Activated CD4-positive, alpha-beta T cell treated with anti-CD3 and anti-CD28 coated beads for 36 hours (primary cell): ENCODE results near the gene WDR35. TPM values are rescaled to one million over a fixed set of nuclear protein-coding genes. Genes with fewer than 3 reads are reported as not detected.
A peak's percentile ranks its signal among the peaks of the same experiment; 100 is the strongest.

Experiments used
- ATAC-seq: fragments of 200-7000 bp; cut with Tn5 transposase; one replicate; pipeline ENCODE4 v1.10.0; 2021; ENCODE audit warnings: mild to moderate bottlenecking, moderate library complexity
- CTCF ChIA-PET: fragments of 350-600 bp; sonication (Branson Sonifier 250); formaldehyde crosslinking; loops from one replicate; lab custom pipeline; 2021; ENCODE audit warnings: antibody characterized with exemption; lab: Charles Lee
- POLR2A ChIA-PET: fragments of 350-600 bp; sonication (Branson Sonifier 250); formaldehyde crosslinking; loops from one replicate; lab custom pipeline; 2021; ENCODE audit warnings: antibody characterized with exemption, inconsistent platforms; lab: Charles Lee
- DNase-seq: peaks from one replicate; pipeline ENCODE4 v3.0.0-alpha.2; 2020
- H3K27ac Mint-ChIP-seq: one replicate; pipeline ENCODE4 v1.8.0; 2021; ENCODE audit warnings: mixed read lengths
- H3K27me3 Mint-ChIP-seq: one replicate; pipeline ENCODE4 v1.8.0; 2021; ENCODE audit warnings: mixed read lengths
- H3K36me3 Mint-ChIP-seq: one replicate; pipeline ENCODE4 v1.8.0; 2021; ENCODE audit warnings: low read depth, mixed read lengths
- H3K4me1 Mint-ChIP-seq: one replicate; pipeline ENCODE4 v1.8.0; 2021; ENCODE audit warnings: mixed read lengths
- H3K4me3 Mint-ChIP-seq: one replicate; pipeline ENCODE4 v1.8.0; 2021; ENCODE audit warnings: mild to moderate bottlenecking, moderate library complexity, mixed read lengths
- H3K9me3 Mint-ChIP-seq: one replicate; pipeline ENCODE4 v1.8.0; 2021; ENCODE audit warnings: low read depth, mixed read lengths
- intact Hi-C, 2 experiments: fragments of 100-400 bp; cut with DNase I in 1 of 2; cut with micrococcal nuclease in 1 of 2; formaldehyde crosslinking; loops; one replicate each; pipeline versions ENCODE4 v1.14.2 to v1.15.1; 2022 to 2024; cut with DNase I, micrococcal nuclease
- total RNA-seq, 2 experiments: library from RNA; stranded (reverse); gene quantifications; one replicate each; pipeline ENCODE4 v1.2.3, GENCODE V29; 2021

The WDR35 gene
- total RNA-seq, 2 experiments from 2014 or later: 6.2 to 7.4 TPM

- Mint-ChIP-seq H3K9me3 (no peaks in the 10 kb centered on the region), H3K36me3 (peaks cover 4% of the 10 kb centered on the region), H3K27ac (no peak overlapping the region), H3K27me3 (no peaks in the 10 kb centered on the region), H3K4me1 (peaks cover 20% of the 10 kb centered on the region), H3K4me3 (no peak overlapping the region)
- CTCF ChIA-PET: interaction anchor here (0.5 kb wide), 1 partner anchor 145 kb away, joined by 3 read pairs; no protein-coding TSS in a partner anchor
- POLR2A ChIA-PET: no interaction called here
- intact Hi-C loops: no loop called here
- no peak for DNase-seq
- no peak for ATAC-seq
Measured at GRCh38 chr2:19871836-19872235, 118.1 kb downstream of the WDR35 start.

- DNase-seq: no peak
- no peak for ATAC-seq
- intact Hi-C loops: no loop called here
- Mint-ChIP-seq H3K27ac (no peak overlapping the region), H3K9me3 (no peaks in the 10 kb centered on the region), H3K4me3 (no peak overlapping the region), H3K4me1 (peaks cover 20% of the 10 kb centered on the region), H3K36me3 (no peaks in the 10 kb centered on the region), H3K27me3 (no peaks in the 10 kb centered on the region)
- ChIA-PET POLR2A (no interaction called here), CTCF (interaction anchor here (0.6 to 1.1 kb wide), 2 partner anchors 9 to 521 kb away, joined by 3 read pairs; no protein-coding TSS in a partner anchor)
Measured at GRCh38 chr2:19870792-19871191, 119.1 kb downstream of the WDR35 start.

GRCh38 chr2:19868701-19869580 is 121.0 kb downstream of the WDR35 start:
- ChIA-PET POLR2A (no interaction called here), CTCF (interaction anchor here (0.6 to 1.4 kb wide), 3 partner anchors 31 to 1348 kb away, joined by 3 to 4 read pairs (median 3); no protein-coding TSS in a partner anchor)
- Mint-ChIP-seq H3K4me3 (peak overlapping the region; percentile 76), H3K4me1 (peaks cover 20% of the 10 kb centered on the region), H3K27me3 (no peaks in the 10 kb centered on the region), H3K27ac (peak overlapping the region; percentile 87), H3K36me3 (no peaks in the 10 kb centered on the region), H3K9me3 (no peaks in the 10 kb centered on the region)
- DNase-seq (peak; percentile 73), ATAC-seq (peak; percentile 88)
- intact Hi-C loops: loop anchor here in 1 of 2 experiments (2.0 to 5.0 kb wide), 2 partner anchors 32 to 1312 kb away; partner anchors contain the start of gene TTC32

- CTCF ChIA-PET: interaction anchor here (0.6 to 1.4 kb wide), 3 partner anchors 32 to 1347 kb away, joined by 3 to 4 read pairs (median 3); no protein-coding TSS in a partner anchor
- Mint-ChIP-seq H3K9me3 (no peaks in the 10 kb centered on the region), H3K27me3 (no peaks in the 10 kb centered on the region), H3K36me3 (no peaks in the 10 kb centered on the region), H3K4me1 (peaks cover 21% of the 10 kb centered on the region), H3K4me3 (peak overlapping the region; percentile 76), H3K27ac (peak overlapping the region; percentile 5)
- POLR2A ChIA-PET: no interaction called here
- intact Hi-C loops: loop anchor here in 1 of 2 experiments (2.0 to 5.0 kb wide), 2 partner anchors 33 to 1311 kb away; partner anchors contain the start of gene TTC32
- DNase-seq (no peak), ATAC-seq (no peak)
Measured at GRCh38 chr2:19868224-19868623, 121.7 kb downstream of the WDR35 start.

- DNase-seq (no peak), ATAC-seq (no peak)
- ChIA-PET POLR2A (no interaction called here), CTCF (no interaction called here)
- no peak overlapping the region for H3K27ac Mint-ChIP-seq
- H3K27me3 Mint-ChIP-seq: peaks cover 2% of the 10 kb centered on the region
- intact Hi-C loops: loop anchor here in 1 of 2 experiments (5.0 kb wide), 1 partner anchor 1309 kb away; no protein-coding TSS in a partner anchor
- H3K4me3 Mint-ChIP-seq: no peak overlapping the region
- H3K36me3 Mint-ChIP-seq: no peaks in the 10 kb centered on the region
- peaks cover 21% of the 10 kb centered on the region for H3K4me1 Mint-ChIP-seq
- H3K9me3 Mint-ChIP-seq: no peaks in the 10 kb centered on the region
Measured at GRCh38 chr2:19866771-19867170, 123.1 kb downstream of the WDR35 start.

GRCh38 chr2:19865151-19865550 is 124.8 kb downstream of the WDR35 start:
- Mint-ChIP-seq H3K27ac (no peak overlapping the region), H3K36me3 (no peaks in the 10 kb centered on the region), H3K4me3 (no peak overlapping the region), H3K9me3 (no peaks in the 10 kb centered on the region), H3K4me1 (peaks cover 21% of the 10 kb centered on the region), H3K27me3 (peaks cover 2% of the 10 kb centered on the region)
- DNase-seq: no peak
- intact Hi-C loops: loop anchor here in 1 of 2 experiments (5.0 kb wide), 1 partner anchor 1308 kb away; no protein-coding TSS in a partner anchor
- POLR2A ChIA-PET: no interaction called here
- CTCF ChIA-PET: interaction anchor here (0.6 to 1.2 kb wide), 4 partner anchors 10 to 1339 kb away, joined by 3 read pairs; no protein-coding TSS in a partner anchor
- no peak for ATAC-seq

- peaks cover 15% of the 10 kb centered on the region for H3K4me1 Mint-ChIP-seq
- CTCF ChIA-PET: interaction anchor here (0.7 to 1.2 kb wide), 3 partner anchors 10 to 1344 kb away, joined by 3 read pairs; no protein-coding TSS in a partner anchor
- intact Hi-C loops: loop anchor here in 1 of 2 experiments (5.0 kb wide), 1 partner anchor 97 kb away; no protein-coding TSS in a partner anchor
- DNase-seq (no peak), ATAC-seq (no peak)
- POLR2A ChIA-PET: no interaction called here
- H3K4me3 Mint-ChIP-seq: no peak overlapping the region
- H3K27ac Mint-ChIP-seq: no peak overlapping the region
- peaks cover 2% of the 10 kb centered on the region for H3K27me3 Mint-ChIP-seq
- H3K9me3 Mint-ChIP-seq: no peaks in the 10 kb centered on the region
- H3K36me3 Mint-ChIP-seq: no peaks in the 10 kb centered on the region
Measured at GRCh38 chr2:19864381-19864780, 125.5 kb downstream of the WDR35 start.

- Mint-ChIP-seq H3K9me3 (no peaks in the 10 kb centered on the region), H3K27ac (no peak overlapping the region), H3K36me3 (no peaks in the 10 kb centered on the region), H3K4me3 (no peak overlapping the region), H3K27me3 (peaks cover 2% of the 10 kb centered on the region), H3K4me1 (peaks cover 8% of the 10 kb centered on the region)
- ChIA-PET CTCF (interaction anchor here (0.6 to 1.9 kb wide), 5 partner anchors 45 to 1342 kb away, joined by 3 to 4 read pairs (median 3); no protein-coding TSS in a partner anchor), POLR2A (no interaction called here)
- DNase-seq (peak; percentile 81), ATAC-seq (peak; percentile 84)
- intact Hi-C loops: loop anchor here (1.0 to 5.0 kb wide), 10 partner anchors 96 to 1475 kb away; partner anchors contain the start of gene OSR1 (in 1 of the 2)
Measured at GRCh38 chr2:19863303-19864041, 126.4 kb downstream of the WDR35 start.

- ATAC-seq: no peak
- H3K9me3 Mint-ChIP-seq: no peaks in the 10 kb centered on the region
- peaks cover 2% of the 10 kb centered on the region for H3K4me1 Mint-ChIP-seq
- intact Hi-C loops: loop anchor here (2.0 to 5.0 kb wide), 4 partner anchors 95 to 1111 kb away; partner anchors contain the start of gene OSR1 (in 1 of the 2)
- H3K36me3 Mint-ChIP-seq: no peaks in the 10 kb centered on the region
- POLR2A ChIA-PET: no interaction called here
- CTCF ChIA-PET: interaction anchor here (0.8 kb wide), 1 partner anchor 511 kb away, joined by 3 read pairs; no protein-coding TSS in a partner anchor
- peaks cover 5% of the 10 kb centered on the region for H3K27me3 Mint-ChIP-seq
- H3K27ac Mint-ChIP-seq: no peak overlapping the region
- H3K4me3 Mint-ChIP-seq: no peak overlapping the region
- no peak for DNase-seq
Measured at GRCh38 chr2:19861813-19862212, 128.1 kb downstream of the WDR35 start.
